Measurements from ENCODE around the gene ELFN2. TPM values are rescaled to one million over a fixed set of nuclear protein-coding genes. Genes with fewer than 3 reads are reported as not detected.

Gene ELFN2
- total and polyA plus RNA-seq, 2 donors (not counting 3 experiments of a cell fraction or from before 2014, with no cell fraction given) = 0.41 to 1.3 TPM

GRCh38 chr22:37461961-37462360 is 34.7 kb upstream of the ELFN2 start:
- H3K27me3 ChIP-seq (ENCODE audit: control insufficient read depth in 2 of 2, insufficient read depth in 2 of 2, low read length in 2 of 2) = no peaks in the 10 kb centered on the region
- H3K9ac ChIP-seq (replicated peaks; ENCODE audit: extremely low read depth, insufficient read depth, low read length) = no peak overlapping the region
- no peaks in the 10 kb centered on the region for H3K9me3 ChIP-seq (replicated peaks; ENCODE audit: control insufficient read depth, insufficient read depth, low read length)
- no peak for TF ChIP-seq EZH2 (IDR thresholded peaks at IDR 0.05; ENCODE audit: borderline replicate concordance, low read depth, low read length, severe bottlenecking)
- TF ChIP-seq MYC (IDR thresholded peaks at IDR 0.05; ENCODE audit: low read depth, low read length) = no peak
- no peak for TF ChIP-seq GATA2 (IDR thresholded peaks at IDR 0.05; ENCODE audit: insufficient read depth, insufficient read length, low read depth, low read length)
- TF ChIP-seq POLR2A (IDR thresholded peaks at IDR 0.05; ENCODE audit: low read depth, low read length) = no peak
- no peak overlapping the region for H3K4me3 ChIP-seq (replicated peaks in 1 of 3; ENCODE audit: insufficient read depth in 1 of 3, low read depth in 1 of 3, low read length in 3 of 3)
- H3K4me1 ChIP-seq (ENCODE audit: control insufficient read depth, extremely low read depth, insufficient read depth, low read length) = peaks cover 9% of the 10 kb centered on the region
- H4K20me1 ChIP-seq (replicated peaks; ENCODE audit: control insufficient read depth, extremely low read depth, insufficient read depth, low read length) = no peaks in the 10 kb centered on the region
- dilution Hi-C loops (cut with MboI; ENCODE audit: extremely low pct_ligation_motif_present, low sequenced_read_pairs) (no loop called here), intact Hi-C loops (cut with micrococcal nuclease) (no loop called here)
- ChIA-PET CTCF (interaction anchor here (1.3 to 2.8 kb wide), 2 partner anchors 11 to 145 kb away, joined by 3 to 10 read pairs; no protein-coding TSS in a partner anchor), POLR2A (no interaction called here)
- no peak overlapping the region for H3K27ac ChIP-seq (ENCODE audit: insufficient read depth, low read depth, low read length)
- DNase-seq (ENCODE audit: low read depth, low spot score) (no peak), FAIRE-seq (no peak)
- H3K9me1 ChIP-seq (replicated peaks; ENCODE audit: control insufficient read depth, extremely low read depth, insufficient read depth, low read length) = no peaks in the 10 kb centered on the region
- no peak overlapping the region for H2AFZ ChIP-seq (ENCODE audit: low read depth, low read length)
- no TSS peak for BruUV-seq (replicated peaks)
- H3K79me2 ChIP-seq (ENCODE audit: control insufficient read depth, insufficient read depth, low read length) = no peaks in the 10 kb centered on the region
- no peak overlapping the region for H3K4me2 ChIP-seq (ENCODE audit: insufficient read depth, low read length)
- H3K36me3 ChIP-seq (ENCODE audit: control insufficient read depth in 2 of 2, extremely low read depth in 1 of 2, insufficient read depth in 2 of 2, low read length in 2 of 2) = peaks cover 0 to 14% of the 10 kb centered on the region in 2 experiments

GRCh38 chr22:37460684-37461083 is 33.4 kb upstream of the ELFN2 start:
- FAIRE-seq (no peak), DNase-seq (ENCODE audit: low read depth, low spot score) (no peak)
- Histone ChIP-seq H3K27ac (ENCODE audit: insufficient read depth, low read depth, low read length) (no peak overlapping the region), H3K36me3 (ENCODE audit: control insufficient read depth in 2 of 2, extremely low read depth in 1 of 2, insufficient read depth in 2 of 2, low read length in 2 of 2) (peaks cover 0 to 5% of the 10 kb centered on the region in 2 experiments), H3K4me3 (replicated peaks in 1 of 3; ENCODE audit: insufficient read depth in 1 of 3, low read depth in 1 of 3, low read length in 3 of 3) (no peak overlapping the region), H3K9ac (replicated peaks; ENCODE audit: extremely low read depth, insufficient read depth, low read length) (no peak overlapping the region), H3K9me3 (replicated peaks; ENCODE audit: control insufficient read depth, insufficient read depth, low read length) (no peaks in the 10 kb centered on the region), H2AFZ (ENCODE audit: low read depth, low read length) (no peak overlapping the region), H3K27me3 (ENCODE audit: control insufficient read depth in 2 of 2, insufficient read depth in 2 of 2, low read length in 2 of 2) (no peaks in the 10 kb centered on the region), H3K79me2 (ENCODE audit: control insufficient read depth, insufficient read depth, low read length) (no peaks in the 10 kb centered on the region), H3K4me2 (ENCODE audit: insufficient read depth, low read length) (no peak overlapping the region), H3K9me1 (replicated peaks; ENCODE audit: control insufficient read depth, extremely low read depth, insufficient read depth, low read length) (no peaks in the 10 kb centered on the region), H4K20me1 (replicated peaks; ENCODE audit: control insufficient read depth, extremely low read depth, insufficient read depth, low read length) (no peaks in the 10 kb centered on the region), H3K4me1 (ENCODE audit: control insufficient read depth, extremely low read depth, insufficient read depth, low read length) (peaks cover 16% of the 10 kb centered on the region)
- no TSS peak for BruUV-seq (replicated peaks)
- CTCF ChIA-PET = no interaction called here
- POLR2A ChIA-PET = no interaction called here
- TF ChIP-seq CTCF (IDR thresholded peaks at IDR 0.05; ENCODE audit: extremely low read depth in 1 of 2, insufficient read depth in 1 of 2, low read depth in 1 of 2, low read length in 2 of 2) = no peak
- TF ChIP-seq FOS (IDR thresholded peaks at IDR 0.05; ENCODE audit: borderline replicate concordance, insufficient read depth, low read length) = no peak
- TF ChIP-seq MYC (IDR thresholded peaks at IDR 0.05; ENCODE audit: low read depth, low read length) = no peak
- TF ChIP-seq JUN (IDR thresholded peaks at IDR 0.05; ENCODE audit: borderline replicate concordance, insufficient read depth, insufficient read length, low read depth) = no peak
- no peak for TF ChIP-seq POLR2AphosphoS5 (IDR thresholded peaks at IDR 0.05; ENCODE audit: insufficient read depth, low read depth, low read length)
- TF ChIP-seq POLR2A (IDR thresholded peaks at IDR 0.05; ENCODE audit: low read depth, low read length) = no peak
- TF ChIP-seq GATA2 (IDR thresholded peaks at IDR 0.05; ENCODE audit: insufficient read depth, insufficient read length, low read depth, low read length) = no peak
- TF ChIP-seq MAX (IDR thresholded peaks at IDR 0.05; ENCODE audit: insufficient read depth, insufficient read length) = no peak
- no peak for TF ChIP-seq EZH2 (IDR thresholded peaks at IDR 0.05; ENCODE audit: borderline replicate concordance, low read depth, low read length, severe bottlenecking)
- intact Hi-C loops (cut with micrococcal nuclease) = no loop called here
- dilution Hi-C loops (cut with MboI; ENCODE audit: extremely low pct_ligation_motif_present, low sequenced_read_pairs) = no loop called here

Data from endothelial cell of umbilical vein (primary cell).